H54 (cell line): ENCODE data around the gene MRM3.
"Not testable (repeated sequence)": the region's sequence is repeated elsewhere in the genome, so short reads cannot be mapped to it uniquely, and the experiment has no call there.

Experiments
- DNase-seq: peaks from one replicate; pipeline ENCODE4 v3.0.0; 2011; ENCODE audit warnings: low spot score, mixed read lengths; ENCODE audit not compliant: insufficient read length
- FAIRE-seq: peaks from 3 replicates; lab custom pipeline; 2011; peaks lifted over from hg19 to GRCh38; lab: Jason Lieb, UNC
- POLR2A ChIP-seq: IDR thresholded peaks from 2 replicates; pipeline ENCODE4 v1.6.1; 2011; ENCODE audit warnings: low read depth, mild to moderate bottlenecking, low read length

MRM3 gene

DNA sequence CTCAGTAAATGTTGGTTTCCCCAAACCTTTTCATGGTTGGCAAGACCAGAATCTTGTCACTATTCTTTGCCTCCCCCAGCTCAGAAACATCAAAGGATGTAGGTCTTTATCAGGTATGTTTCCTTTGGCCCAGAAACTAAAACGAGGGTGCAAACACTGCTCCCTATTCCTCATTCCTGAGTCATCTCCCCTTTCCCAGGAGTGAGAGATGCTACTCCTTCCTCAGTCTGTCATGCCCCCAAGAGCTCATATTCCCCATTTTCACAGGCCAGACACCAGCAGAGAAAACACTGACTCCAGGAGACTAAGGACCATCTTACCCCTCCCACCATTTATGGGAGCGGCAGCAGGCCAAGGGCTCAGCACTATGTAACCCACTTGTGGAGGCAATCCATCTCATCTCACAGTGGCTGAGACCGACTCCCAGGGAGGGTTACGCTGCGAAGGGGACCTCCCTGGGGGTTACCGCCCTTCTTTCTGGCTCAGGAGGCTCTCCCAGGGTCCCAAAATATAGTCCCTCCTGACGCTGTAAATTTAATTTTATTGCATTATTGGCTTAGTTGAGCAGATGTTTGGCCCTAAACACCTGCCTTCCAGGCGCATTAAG lies 31.6 kb upstream of the MRM3 start:
- DNase-seq = no peak
- no peak for TF ChIP-seq POLR2A
- no peak for FAIRE-seq

DNA sequence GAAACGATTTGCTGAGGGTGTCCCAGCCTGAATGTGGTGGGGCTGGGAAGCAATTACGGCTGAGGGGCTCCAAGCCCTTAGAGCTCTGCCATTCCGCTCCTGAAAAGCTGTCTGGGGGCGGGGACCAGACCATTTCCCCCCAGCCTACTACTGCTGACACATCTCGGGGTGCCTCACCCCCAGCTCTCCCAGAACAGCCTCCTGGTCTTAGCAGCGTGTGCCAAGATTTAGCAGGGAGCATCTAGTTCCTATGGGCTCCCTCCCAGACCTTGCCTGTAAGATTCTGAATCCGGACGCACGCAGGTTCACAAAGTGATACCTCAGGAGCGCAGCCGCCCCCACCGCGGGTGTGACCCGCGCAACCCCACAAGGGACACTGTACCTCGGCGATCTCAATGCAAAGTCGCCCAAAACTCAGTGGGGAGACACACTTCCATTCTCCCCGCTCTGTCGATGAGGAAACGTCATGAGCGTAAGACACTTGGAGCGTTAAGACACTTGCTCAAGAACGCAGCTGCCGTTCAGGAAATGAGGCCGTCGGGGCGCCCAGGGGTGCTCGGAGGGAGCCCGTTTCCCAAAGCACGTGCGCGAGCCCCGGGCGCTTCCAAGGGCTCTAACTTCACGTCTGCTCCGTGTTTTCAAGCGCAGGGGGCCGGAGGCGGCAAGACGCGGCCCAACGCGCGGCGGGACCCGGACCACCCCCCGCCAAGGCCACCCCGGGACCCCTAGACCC lies 30.7 kb upstream of the MRM3 start:
- DNase-seq = peak; percentile 46
- TF ChIP-seq POLR2A = no peak
- no peak for FAIRE-seq

GRCh38 chr17:752002-752619 lies 30.0 kb upstream of the MRM3 start, which contains the start of gene GEMIN4:
GEMIN4 (minus strand) TSS chr17:752264; CDS start chr17:752142, 122 bp downstream.
- FAIRE-seq (no peak), DNase-seq (peak; percentile 91)
- peak; percentile 91 for TF ChIP-seq POLR2A

DNA sequence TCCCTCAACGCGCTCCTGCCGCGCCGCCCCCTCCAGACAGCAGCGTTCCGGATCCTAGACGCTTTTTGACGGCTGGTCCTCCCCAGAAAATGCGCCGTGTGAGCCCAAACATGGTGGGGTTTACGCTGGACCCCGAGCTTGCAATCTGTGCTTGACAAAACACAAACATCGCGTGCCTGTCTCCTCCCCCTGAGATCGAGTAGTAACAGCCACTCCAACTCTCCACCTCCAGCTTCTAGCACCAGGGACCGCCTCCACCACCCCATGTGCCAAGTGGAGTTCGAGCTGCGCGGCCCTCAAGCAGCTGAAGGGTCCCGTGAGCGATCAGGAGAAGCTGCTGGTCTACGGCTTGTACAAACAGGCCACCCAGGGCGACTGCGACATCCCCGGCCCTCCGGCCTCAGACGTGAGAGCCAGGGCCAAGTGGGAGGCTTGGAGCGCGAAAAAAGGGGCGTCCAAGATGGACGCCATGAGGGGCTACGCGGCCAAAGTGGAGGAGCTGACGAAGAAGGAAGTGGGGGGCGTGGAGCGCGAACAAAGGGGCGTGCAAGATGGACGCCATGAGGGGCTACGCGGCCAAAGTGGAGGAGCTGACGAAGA lies 29.4 kb upstream of the MRM3 start:
- FAIRE-seq (no peak), DNase-seq (no peak)
- TF ChIP-seq POLR2A = no peak

GRCh38 chr17:753418-753817 lies 28.7 kb upstream of the MRM3 start:
- no peak for FAIRE-seq
- TF ChIP-seq POLR2A = no peak
- no peak for DNase-seq

GRCh38 chr17:755319-755961 lies 26.7 kb upstream of the MRM3 start:
- not testable (repeated sequence) for FAIRE-seq, DNase-seq

DNA sequence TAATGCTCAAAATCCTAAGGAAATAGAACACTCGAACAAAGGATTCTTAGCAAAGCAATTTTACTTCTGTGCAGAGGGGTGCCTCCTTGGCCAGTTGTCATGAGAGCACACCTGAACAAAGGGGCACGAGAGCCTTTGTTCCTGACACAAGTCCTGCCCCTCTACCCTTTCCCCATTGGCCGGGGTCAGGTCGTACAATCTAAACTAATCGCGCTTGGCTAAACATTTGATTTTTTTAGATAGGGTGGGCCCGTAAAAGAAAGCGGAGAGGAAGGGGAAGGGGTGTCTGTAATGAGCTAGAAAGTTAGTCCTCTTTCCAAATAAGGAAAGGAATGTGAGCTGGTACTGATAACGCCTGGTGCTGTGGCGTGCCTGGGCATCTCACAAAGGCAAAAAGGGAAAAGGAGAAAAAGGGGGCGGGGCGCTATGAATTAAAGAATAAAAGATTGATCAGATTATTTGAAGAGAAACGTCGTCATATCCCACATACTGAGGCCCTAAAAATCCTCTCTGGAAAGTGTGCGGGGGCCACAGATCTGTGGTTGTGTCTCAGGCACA lies 26.1 kb upstream of the MRM3 start:
- not testable (repeated sequence) for FAIRE-seq, DNase-seq

DNA sequence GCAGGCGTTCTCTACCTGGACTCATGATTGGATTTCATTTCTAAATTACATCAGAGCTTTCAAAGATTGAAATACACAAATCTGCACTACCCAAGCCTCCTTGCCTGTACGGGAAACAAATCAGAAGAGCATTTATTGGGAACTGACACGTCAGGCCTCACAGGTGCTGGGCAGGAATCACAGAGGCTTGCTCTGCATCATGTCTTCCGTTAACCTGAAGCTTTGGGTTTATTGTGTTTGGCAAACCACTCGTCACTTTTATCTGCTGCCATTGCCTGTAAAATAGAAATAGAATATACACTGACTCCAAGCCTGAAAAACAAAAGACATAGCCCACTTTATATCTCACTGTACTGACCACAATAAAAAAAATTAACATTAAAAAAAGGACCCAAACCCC lies 22.2 kb upstream of the MRM3 start:
- no peak for TF ChIP-seq POLR2A
- no peak for DNase-seq
- no peak for FAIRE-seq

DNA sequence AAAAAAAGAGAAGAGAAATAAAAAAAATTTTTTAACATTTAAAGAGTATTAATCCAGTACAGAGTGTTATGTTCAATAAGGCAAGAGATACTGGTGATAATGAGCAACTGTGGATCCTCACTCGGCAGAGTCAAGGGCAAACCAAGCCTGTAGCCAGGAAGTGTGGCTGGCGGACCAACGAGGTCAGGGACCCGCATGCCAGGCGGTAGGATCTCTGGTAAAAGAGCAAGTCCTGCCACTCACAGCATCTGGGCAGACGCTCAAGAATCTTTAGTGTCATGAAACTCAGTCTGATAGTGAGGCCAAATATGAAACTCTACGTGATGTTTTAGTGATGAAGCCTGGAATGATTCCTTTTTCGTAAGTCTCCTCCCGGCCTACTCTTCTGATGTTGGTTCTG lies 21.8 kb upstream of the MRM3 start:
- DNase-seq (no peak), FAIRE-seq (no peak)
- TF ChIP-seq POLR2A = no peak

DNA sequence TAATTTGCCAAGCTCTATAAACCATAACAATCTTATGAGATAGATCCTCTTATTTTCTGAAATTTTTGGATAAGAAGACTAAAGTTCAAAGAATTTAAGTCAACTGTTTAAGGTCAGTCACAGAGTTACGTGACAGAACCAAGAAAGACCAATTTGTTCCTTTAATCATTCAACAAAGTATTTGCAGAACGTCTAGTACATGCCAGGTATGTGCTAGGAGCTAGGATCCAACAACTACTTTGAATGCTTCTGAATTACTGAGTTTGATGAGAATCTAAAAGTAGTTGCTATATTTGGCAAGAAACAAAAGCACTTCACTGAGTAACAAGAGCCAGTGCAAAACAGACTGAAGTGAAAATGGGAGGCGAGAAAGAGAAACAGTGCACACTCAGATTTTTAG lies 15.1 kb upstream of the MRM3 start:
- TF ChIP-seq POLR2A = no peak
- FAIRE-seq (no peak), DNase-seq (no peak)

DNA sequence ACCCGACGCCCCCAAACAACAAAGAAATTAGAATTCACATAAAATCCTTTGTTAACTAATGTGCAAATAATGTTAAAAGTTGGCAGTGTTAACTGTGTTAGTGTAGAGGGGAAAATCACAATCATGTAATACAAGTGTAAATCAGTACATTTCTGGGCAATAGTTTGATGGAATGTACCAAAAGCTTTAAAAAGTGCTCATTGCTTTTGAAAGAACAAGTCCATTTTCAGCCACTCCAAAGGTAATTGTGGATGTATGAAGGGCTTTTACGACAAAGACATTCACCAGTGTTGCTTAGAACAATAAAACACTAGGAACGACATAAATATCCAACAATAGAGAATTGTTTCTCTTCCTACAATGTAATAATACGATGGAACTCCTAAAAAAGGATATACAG lies 9.1 kb upstream of the MRM3 start:
- FAIRE-seq = no peak
- DNase-seq = no peak
- no peak for TF ChIP-seq POLR2A

GRCh38 chr17:773467-774312 lies 8.5 kb upstream of the MRM3 start:
- no peak for DNase-seq
- no peak for FAIRE-seq
- no peak for TF ChIP-seq POLR2A

- TF ChIP-seq POLR2A = no peak
- FAIRE-seq (no peak), DNase-seq (no peak)
Measured at GRCh38 chr17:774313-774584, 7.9 kb upstream of the MRM3 start.
